GM23248 (cell line): Measurements from ENCODE around the gene ABCC10.

Source experiments
- EZH2 ChIP-seq: fragments of 200-600 bp; sonication (generic); IDR thresholded peaks from 2 replicates; pipeline ENCODE4 v1.6.1; 2018; ENCODE audit warnings: antibody characterized with exemption, mild to moderate bottlenecking; ENCODE audit not compliant: insufficient read depth, poor library complexity, severe bottlenecking
- EZH2phosphoT487 ChIP-seq: fragments of 200-600 bp; sonication (generic); IDR thresholded peaks from 2 replicates; pipeline ENCODE4 v1.6.1; 2018; ENCODE audit warnings: antibody characterized with exemption, moderate library complexity, mild to moderate bottlenecking, low read depth; ENCODE audit not compliant: insufficient read depth

DNA sequence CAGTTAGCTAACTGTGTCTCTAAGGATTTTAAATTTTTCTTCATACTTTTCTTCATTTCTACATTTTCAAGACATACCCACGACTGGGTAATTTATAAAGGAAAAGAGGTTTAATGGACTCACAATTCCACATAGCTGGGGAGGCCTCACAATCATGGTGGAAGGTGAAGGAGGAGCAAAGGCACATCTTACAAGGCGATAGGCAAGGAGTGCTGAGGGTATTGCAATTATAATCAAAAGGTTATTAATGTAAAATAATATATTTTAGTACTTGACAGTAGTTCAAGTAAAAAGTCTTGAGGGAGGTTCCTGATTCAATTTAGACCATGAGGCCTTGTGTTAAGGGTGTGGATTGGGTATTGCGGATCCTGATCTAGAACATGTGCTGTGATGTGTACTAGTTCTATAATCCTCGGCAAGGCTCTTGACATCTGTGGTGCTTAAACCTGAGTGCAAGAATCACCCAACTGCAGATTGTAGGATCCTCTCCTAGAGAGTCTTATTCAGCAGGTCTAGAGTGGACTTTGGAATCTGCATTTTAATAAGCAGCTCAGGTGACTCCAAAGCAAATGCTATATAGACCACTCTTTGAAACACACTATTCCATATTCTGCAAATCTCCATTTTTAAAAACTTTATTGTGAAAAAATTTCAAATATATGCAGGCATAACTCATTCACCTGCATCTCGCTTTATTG, 7.2 kb upstream of the ABCC10 start:
- no peak for TF ChIP-seq EZH2
- TF ChIP-seq EZH2phosphoT487: no peak
